Fibroblast of peridontal ligament (primary cell): Measurements from ENCODE around the gene GNAO1.

Experiments used
- DNase-seq: peaks from one replicate; pipeline ENCODE4 v3.0.0-alpha.2; 2010; ENCODE audit errors: extremely low read depth

Gene GNAO1

DNA sequence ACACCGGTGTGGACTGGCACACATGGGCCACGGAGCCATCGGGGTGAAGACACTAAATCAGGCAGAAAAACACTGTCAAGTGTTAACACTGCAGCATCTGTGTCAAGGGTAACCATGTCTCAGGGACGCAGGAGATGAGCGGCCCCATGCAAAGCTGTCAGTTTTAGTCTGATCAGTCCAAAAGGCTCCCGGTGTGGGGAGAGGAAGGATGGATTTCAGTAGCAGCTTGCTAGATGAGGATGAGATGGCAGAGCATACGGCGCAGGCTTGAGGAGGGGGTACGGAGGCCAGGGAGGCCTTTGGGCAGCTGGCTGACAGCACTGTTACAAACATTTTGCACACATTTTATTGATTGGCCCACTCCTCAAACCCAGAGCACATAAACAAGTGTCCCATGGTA is 98.1 kb downstream of the GNAO1 start:
- DNase-seq: no peak

DNA sequence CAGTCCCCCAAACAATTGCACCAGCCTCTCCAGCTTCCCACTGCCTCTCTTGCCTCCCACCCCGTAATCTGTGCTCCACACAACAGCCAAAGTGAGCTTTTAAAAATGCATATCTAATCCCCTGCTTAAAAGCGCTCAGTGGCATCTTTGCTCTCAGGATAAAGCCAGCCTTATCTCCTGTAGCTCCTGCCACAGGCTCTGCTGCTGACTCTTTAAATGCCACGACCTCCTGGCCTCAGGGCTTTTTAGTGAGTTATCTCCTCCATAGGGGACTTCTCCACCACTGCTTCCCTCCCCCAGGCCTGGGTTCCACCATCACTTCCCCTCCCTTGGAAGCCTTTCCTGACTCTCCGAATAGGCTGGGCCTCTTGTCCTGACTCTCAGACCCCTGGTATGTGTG is 98.6 kb downstream of the GNAO1 start:
- no peak for DNase-seq

DNA sequence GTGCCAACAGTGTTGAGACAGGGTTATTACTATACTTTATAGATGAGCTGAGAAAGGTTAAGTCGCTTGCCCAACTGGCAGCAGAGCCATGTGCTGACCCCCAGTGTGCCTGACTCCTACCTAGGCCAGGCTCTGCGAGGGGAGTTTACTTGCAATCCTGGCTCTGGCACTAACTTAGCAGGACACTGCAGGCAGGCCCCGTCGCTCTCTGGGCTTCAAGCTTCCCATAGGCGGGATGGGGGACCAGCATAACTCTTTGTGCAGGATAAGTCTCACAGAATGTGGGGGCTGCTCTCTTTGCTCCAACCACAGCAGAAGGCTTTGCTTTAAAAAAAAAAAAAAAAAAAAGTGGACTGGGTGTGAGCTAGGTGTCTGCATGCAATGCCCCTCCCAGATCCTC is 102.7 kb downstream of the GNAO1 start:
- no peak for DNase-seq

DNA sequence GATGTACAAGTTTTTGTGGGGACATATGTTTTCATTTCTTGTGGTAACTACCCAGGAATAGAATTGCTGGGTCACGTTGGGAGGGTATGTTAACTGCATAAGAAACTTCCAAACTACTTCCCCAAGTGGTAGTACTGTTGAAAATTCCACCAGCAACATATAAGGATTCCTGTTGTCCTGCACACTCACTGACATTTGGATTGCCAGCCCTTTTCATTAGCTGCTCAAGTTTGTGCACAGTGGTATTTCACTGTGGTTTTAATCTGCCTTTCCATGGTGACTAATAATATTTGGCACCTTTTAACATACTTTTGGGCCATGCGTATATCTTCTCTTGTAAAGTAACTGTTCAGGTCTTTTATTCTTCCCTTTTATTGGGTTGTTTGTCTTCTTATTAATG is 103.3 kb downstream of the GNAO1 start:
- DNase-seq: peak; percentile 54

DNA sequence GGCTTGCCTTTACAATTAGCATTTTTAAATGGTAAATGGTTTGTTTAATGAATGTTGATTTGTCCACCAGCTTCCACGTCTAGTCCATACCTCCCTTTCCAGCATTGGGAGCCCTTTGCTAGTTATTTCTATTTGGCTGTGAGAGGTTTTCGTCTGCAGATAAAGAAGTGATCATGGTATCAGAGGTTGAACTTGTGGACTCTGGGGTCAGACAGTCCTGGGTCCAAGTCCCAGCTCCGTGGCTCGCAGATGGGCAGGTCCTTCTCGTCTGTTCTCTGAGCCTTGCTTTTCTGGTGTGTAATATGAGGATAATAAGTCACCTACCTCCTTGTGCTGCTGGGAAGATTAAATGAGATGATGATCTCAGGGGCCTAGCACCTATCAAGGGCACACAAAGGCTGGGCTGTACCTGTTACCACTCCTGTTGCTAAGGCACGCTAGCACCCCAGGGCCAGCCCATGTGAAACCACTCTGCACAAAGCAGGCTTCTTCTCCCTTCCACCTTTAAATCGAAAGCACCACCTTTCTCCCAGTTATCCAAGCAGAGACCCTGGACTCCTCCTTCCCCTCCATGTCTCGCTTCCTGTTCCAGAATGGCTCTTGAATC is 103.9 kb downstream of the GNAO1 start:
- DNase-seq: no peak

DNA sequence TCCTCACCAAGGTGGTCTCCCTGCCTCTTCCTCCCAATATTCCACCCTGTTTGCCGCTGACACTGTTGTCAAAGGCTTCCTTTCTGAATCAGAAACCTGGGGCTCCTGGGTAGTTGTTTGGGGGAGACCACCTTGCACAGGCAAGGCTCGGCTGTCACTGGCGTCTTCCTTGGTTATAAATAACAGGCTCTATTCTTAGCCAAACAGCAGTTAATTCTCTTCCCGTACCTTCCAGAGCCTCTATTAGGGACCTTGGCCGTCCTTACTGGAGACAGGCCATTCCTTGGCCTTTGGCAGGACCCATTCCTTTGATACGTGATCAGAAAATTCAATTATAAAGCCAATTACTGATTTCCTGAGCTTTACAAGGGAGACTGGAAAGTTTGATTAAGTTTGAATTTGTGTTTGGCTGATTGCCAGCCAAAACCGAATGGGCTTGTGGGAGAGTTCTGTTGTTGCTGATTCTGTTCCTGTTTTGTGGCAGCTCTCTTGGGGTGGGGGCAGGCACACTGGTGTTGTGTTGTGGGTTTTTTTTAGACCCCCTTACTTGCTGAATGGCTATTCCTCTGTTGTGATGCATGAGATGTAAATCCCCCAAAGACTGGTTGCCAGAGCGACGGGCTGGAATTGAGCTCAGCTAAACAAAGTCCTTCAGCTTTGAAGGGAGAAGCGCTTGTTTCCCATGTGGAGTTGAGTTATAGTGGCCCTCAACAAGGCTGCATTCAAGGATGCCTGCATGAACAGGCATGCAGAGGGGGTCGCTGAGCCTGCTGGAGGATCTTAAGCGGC is 104.6 kb downstream of the GNAO1 start:
- no peak for DNase-seq

DNA sequence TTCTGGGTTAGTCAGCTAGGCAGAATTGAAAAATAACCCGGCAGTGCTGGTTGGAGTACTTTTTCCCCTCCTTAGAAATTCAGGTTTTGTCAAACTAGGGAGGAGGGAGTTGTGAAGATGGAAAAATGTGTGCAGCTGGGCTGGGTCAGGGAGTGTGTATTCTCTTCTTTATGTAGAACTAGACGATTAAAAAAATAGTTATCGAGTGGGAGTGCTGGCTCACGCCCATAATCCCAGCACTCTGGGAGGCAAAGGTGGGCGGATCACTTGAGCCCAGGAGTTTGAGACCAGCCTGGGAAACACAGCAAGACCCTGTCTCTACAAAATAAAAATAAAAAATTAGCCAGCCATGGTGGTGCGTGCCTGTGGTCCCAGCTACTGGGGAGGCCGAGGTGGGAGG is 106.4 kb downstream of the GNAO1 start:
- no peak for DNase-seq

DNA sequence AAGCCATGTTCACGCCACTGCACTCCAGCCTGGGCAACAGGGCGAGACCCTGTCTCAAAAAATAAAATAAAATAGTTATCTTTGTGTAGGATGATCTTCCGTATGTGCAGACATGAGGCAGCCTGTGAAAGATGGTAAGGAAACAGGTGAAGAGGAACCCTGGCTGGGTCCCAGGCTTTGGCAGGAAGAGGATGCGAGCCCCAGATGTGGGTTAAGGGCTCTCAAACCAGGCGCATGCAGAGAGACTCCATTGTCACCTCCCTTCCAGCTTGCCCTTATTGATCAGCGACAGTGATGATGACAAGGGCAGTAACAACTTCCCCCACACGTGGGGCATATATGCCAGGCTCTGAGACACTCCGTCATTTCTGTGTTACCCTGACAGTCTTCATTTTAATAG is 106.8 kb downstream of the GNAO1 start:
- DNase-seq: no peak

DNA sequence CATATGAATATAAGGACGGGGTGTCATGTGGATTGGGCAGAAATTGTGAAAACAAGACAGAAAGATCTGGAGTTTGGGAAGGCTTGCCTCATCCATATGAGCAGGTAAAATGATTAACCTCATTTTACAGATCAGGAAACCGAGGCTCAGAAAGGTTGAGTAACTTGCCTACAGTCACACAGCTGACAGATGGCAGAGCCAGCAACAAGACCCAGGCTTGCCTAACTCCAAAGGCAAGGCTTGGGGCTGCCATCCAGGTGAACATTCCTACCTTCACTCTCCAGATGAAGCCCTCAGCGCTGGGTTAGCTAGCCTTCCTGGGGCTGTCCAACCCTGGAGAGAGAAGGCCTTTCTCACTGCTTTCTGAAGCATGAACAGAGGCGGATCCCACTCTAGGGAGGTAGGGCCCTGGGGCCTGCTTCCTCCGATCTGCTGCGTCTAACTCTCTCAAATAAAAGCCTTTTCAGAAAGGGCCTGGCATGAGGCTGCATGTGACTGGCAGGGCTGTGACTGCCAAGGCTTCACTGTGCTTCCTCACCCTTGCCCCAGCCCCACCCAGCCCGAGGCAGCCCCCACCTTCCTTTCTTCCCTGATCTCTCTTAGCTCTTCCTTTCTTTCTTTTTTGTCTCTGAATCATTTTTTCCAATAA is 107.8 kb downstream of the GNAO1 start:
- DNase-seq: no peak

DNA sequence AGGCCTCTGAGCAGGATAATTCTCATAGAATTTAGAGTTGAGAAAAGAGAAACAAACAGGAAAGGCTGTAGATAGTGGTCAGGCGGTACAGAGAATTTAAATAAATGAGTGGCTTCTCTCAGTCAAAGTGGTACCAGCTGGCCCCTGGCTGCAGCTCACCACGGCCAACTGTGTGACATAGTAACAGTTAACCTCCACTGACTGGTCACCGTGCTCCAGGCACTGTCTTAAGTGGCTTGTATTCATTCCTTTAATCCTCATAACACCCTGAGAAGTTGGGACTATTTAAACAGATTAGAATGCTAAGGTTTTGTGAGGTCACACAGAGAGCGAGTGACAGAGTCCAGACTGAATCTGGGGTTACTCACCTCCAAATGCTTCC is 108.9 kb downstream of the GNAO1 start:
- no peak for DNase-seq

DNA sequence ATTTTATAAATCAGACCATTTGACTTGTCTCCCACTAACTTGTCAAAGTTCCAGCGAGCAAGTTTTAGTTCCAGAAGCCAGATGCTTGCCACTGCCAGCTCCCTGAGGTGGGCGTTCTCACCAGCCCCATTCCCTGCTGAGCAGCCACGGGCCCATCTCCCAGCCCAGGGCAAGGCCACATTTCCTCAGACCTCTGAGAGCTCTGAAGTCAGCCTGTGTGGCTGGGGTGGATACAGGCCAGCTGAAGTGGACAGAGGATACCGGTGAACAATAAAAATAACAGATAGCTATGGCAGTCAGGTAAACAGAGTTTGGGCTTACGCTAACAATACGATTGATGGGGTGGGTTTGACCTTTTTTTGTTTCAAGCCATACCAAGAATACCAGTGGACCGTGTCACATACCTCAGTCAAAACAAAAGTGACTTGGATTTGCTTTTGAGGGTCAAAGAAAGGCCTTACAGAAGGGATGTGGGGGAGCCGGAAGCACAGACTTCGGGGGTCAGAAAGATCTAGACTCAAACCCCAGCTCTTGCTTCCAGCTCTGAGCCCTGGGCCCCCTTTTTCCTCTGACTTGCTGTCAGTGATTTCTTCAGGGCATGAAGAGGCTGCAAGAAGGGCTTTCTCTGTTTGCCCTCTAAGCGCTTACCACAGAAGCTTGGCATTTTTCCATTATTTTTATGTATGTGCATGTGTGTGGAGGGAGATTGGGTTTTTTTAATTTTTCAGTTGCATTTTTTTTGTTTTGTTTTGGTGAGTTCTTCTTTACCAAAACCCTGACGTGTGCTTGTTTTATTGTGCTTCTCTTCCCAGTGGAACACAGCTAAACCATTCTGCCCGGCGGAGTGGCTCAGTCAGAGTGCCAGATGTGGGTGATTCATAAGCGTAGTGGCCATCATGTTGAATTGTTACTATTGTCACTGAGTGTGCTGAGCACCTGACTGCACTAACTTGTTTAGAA is 109.9 kb downstream of the GNAO1 start:
- DNase-seq: peak; percentile 19

DNA sequence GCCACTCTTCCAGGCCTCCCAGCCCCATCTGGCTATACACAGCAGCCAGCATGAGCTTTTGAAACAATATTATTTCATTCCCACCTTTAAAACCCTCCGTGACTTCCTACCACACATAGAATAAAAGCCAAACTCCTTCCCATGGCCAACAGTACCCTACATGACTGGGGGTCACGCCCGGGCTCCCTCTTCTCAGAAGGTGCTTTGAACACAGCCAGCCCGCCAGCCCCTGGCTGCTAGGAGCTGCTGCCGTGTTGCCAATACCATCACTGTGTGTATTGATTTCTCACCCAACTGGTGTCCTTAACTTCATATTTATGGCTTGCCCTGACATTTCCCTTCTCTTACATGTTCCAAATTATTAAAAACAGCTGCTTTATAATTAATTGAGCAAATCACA is 111.2 kb downstream of the GNAO1 start:
- DNase-seq: no peak

DNA sequence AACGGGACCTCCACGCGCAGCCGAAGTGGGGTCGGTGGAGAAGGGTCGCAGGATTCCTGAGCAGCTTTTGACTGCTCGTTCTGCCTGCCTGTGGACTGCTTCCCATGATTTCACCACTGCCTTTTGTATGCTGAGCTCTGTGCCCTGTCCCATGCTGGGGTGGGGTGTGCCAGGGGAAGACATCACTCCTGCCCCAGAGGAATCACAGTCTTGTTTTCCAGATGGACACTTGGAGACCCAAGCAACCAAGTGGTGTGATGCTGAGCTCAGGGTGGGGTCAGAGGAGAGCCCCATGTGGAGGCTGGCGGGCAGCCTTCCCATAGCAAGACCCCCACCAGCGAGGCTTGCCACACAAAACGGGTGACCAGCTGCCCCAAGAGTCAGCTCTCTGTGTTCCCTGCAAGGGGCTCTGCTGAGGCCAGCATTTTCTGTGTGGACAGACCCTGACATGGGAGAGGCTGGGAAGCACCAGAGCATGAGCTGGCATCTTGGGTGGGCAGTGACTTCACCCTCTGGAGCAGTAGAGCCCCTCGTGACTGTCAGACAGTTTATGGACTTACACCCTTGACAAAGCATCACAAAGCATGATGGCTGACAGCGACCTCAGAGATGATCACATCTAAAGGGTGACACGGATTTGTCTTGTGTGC is 111.9 kb downstream of the GNAO1 start:
- no peak for DNase-seq

DNA sequence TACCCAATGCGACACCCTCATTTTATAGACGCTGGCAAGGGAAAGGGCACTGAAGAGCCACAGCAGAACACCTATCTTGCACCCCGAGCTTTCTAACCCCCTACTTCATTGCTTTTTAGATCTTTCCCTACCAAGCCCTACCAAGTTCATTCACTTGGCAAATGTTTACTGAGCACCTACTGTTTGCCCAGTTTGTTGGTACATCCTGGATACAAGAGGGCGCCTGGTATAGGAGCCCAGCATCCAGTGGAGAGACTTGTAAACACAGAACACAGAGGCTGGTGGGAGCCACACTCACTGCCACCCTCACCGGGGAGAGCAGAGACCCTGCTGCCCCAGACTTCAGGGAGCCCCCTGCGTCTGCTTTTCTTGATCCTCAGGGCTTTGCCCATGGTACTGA is 112.6 kb downstream of the GNAO1 start:
- no peak for DNase-seq

DNA sequence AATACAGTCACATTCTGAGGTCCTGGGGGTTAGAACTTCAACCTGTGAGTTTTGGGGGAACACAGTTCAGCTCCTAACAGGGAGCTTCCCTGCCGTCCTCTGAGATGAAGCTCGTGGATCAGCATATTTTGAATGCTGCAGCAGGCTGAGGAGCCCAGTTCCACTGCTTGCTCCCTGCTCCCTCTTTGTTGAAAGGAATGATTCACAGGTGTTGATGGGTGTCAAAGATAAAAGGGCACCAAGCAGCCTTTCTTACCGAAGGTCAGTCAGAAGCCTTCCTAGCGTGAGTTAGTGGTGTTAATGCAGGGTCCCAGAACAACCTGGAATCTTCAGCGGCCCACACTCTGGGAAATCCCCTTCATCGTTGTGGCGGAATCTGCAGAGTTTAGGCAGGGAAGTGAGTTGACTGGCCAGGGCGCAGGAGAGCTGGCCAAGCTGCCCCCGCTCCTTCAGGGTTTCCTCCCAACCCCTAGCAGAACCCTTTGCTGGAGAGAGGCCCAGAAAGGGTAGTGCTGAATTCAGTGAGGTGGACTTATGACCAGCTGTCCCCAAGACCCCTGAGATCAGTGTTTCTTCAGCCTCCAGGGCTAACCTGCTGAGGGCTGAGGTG is 114.8 kb downstream of the GNAO1 start:
- DNase-seq: no peak

DNA sequence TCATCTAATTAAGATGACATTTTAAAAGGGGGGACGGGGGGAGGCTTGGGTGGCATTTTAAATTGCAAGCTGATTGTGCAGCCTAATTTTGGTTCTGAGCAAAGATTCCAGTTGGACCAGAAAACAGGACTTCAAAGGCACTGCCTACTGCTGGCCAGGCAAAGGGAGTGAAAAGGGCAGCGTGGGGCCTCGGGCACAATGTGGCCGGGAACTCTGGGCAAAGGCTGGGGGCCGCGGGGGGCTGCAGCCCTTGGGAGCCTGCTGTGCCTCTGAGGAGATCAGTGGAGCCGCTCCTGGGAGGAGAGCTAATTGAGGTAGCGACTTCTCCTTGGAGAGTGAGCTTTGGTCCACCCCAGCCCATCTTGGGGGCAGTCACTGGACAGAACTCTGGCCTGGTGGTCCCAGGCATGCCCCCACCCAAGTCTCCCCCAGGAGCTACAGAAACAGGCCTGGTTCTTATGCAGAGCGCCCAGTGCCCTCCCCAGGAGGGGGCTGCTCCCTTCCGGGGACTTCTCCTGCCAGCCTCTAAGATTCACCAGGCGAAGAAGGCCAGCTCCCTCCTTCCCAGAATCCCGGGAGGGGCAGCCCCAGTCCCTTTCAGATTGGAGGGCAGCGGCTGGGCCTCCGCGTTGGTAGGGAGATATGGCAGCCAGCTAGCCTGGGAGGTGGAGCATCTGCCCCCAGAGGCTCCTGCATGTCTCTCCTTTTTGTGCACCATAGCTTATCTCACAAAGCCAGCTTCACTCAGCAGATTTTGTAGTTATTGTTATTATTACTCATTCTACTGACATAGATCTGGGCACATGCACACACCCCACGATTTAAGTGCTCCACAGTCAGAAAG is 115.6 kb downstream of the GNAO1 start:
- DNase-seq: no peak

DNA sequence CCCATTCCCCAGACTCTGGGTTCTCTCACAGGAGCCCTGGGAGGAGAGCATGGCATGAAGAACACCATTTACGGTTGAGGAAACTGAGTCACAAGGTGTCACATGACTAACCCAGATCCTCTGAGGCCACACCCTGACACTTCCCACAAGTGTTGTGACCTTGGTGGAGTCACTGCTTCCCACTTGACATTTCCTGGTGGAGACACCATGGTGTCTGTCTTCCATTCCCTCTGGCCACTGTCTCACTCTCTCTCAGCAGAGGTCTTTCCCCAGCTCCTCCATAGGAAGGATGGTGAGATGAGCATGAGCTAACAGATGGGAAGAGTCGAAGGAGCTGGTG is 116.2 kb downstream of the GNAO1 start:
- DNase-seq: no peak

DNA sequence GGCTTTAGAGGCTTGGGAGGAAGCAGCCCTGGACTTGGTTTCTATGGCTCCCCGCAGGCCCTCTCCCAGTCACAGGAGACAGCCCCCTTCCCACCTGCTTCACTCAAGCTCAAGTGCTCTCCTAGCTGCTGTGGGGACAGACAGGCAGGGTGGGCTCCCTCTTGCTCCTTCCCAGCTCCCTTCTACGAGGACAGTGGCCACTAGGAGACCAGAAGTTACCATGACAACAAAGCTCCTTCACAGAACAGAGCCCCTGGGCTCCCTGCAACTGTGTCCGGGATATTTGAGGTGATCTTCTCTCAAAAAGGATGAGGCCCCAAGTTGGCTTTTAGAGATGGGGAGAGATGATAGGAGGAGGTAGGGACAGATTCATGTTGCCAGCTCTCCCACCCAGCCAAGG is 117.7 kb downstream of the GNAO1 start:
- DNase-seq: no peak

DNA sequence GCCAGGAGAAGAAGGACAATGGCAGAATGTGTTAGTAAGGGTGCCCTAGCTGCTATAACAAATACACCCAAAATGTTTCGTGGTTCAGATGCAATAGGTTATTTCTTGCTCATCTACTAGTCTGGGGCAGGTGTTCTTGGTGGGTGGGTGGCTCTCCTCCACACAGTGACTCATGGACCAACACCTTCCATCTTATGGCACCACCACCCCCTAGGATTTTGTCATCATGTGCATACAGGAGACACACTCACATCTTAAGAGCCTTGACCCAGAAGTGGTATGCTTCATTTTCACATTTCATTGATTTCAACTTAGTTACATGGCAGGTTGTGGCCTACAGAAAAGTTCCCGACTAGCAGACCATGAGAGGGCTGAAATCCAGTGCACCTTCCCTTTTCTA is 119.4 kb downstream of the GNAO1 start:
- DNase-seq: no peak
